ENCODE data around the gene CIRBP.

The CIRBP gene

DNA sequence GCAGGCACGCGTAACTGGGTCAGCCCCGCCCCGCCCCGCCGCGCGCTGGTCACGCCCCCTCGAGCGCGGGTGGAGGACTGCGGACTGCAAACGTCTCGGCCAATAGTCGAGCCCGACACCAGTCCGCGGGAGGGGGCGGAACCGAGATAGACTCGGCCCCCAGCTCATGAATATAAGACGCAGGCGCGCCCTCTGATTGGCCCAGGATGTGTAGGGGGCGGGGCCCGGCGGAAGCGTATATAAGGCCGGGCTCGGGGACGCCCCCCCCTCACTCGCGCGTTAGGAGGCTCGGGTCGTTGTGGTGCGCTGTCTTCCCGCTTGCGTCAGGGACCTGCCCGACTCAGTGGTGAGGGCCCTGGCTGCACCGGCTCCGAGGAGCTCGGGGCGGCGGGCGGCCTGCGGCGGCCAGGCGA lies at the start of gene CIRBP:
Gene CIRBP, plus strand, starts transcription at position 268 of the 413 bp plus-strand sequence. CDS start 1,602 bp downstream, outside the sequence.
- Histone ChIP-seq H3K4me1 (ENCODE audit: control insufficient read depth in 2 of 2, insufficient read depth in 2 of 2, low read length in 2 of 2) (peaks cover 72 to 76% of the 10 kb centered on the region in 2 donors), H3K27ac (ENCODE audit: low read depth in 2 of 2, low read length in 2 of 2) (peak within 1 kb of the TSS; percentile 95 to 96), H3K9ac (ENCODE audit: low read depth in 1 of 2, low read length in 2 of 2) (peak within 1 kb of the TSS; percentile 90 to 96), H3K4me3 (ENCODE audit: low read length in 2 of 2) (peak within 1 kb of the TSS; percentile 84 to 98), H3K27me3 (ENCODE audit: control insufficient read depth in 2 of 2, insufficient read depth in 2 of 2, low read length in 2 of 2) (no peaks in the 10 kb centered on the region), H3K9me3 (ENCODE audit: control insufficient read depth in 2 of 2, low read length in 2 of 2) (no peaks in the 10 kb centered on the region), H3K36me3 (ENCODE audit: control insufficient read depth in 2 of 2, insufficient read depth in 2 of 2, low read length in 2 of 2) (peaks cover 33 to 38% of the 10 kb centered on the region in 2 donors)

DNA sequence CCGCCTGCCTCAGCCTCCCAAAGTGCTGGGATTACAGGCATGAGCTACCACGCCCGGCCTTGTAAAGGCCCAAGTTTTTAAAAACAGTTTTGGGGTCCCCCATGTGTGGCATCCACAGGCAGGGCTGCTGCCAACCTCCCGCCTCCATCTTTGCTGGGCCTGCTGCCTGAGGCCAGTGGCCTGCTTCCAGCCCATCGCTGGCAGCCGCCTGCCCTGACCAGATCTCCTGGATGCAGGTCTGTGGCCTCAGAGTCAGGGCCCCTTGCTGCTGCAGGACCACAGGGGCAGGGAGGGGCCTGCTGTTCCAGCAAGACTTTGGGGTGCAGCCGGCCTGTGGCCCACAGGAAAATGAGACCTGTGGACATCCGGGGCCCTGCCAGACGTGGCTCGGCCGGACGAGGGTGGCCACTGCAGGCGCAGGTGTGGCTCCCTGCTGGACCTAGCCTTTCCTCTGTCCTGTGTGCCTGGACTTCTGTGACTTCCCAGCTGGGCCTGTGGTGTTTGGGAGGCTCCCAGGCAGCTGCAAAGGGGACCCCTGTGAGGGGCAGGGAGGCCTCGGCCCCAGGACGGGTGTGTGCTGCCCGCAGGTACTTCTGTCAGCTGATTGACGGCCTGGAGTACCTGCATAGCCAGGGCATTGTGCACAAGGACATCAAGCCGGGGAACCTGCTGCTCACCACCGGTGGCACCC lies 49.2 kb upstream of the CIRBP start:
- Histone ChIP-seq H3K9ac (ENCODE audit: low read depth in 1 of 2, low read length in 2 of 2) (no peak overlapping the region), H3K36me3 (ENCODE audit: control insufficient read depth in 2 of 2, insufficient read depth in 2 of 2, low read length in 2 of 2) (peaks cover 20 to 24% of the 10 kb centered on the region in 2 donors)

DNA sequence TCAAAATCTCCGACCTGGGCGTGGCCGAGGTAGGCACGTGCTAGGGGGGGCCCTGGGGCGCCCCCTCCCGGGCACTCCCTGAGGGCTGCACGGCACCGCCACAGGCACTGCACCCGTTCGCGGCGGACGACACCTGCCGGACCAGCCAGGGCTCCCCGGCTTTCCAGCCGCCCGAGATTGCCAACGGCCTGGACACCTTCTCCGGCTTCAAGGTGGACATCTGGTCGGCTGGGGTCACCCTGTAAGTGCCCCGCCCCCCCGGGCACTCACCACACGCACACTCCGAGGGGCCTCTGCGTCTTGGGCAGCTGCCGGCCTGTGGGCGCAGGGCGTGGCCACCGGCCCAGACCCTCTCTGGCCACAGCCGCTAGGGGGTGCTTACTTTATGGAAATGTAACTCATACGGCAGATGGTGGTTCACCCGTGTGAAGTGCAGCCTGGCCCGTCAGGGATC lies 48.6 kb upstream of the CIRBP start:
- no peaks in the 10 kb centered on the region for H3K27me3 ChIP-seq (ENCODE audit: control insufficient read depth in 2 of 2, insufficient read depth in 2 of 2, low read length in 2 of 2)
- no peak overlapping the region for H3K9ac ChIP-seq (ENCODE audit: low read depth in 1 of 2, low read length in 2 of 2)
- no peak overlapping the region for H3K27ac ChIP-seq (ENCODE audit: low read depth in 2 of 2, low read length in 2 of 2)
- no peaks in the 10 kb centered on the region for H3K9me3 ChIP-seq (ENCODE audit: control insufficient read depth in 2 of 2, low read length in 2 of 2)
- peaks cover 20 to 24% of the 10 kb centered on the region in 2 donors for H3K36me3 ChIP-seq (ENCODE audit: control insufficient read depth in 2 of 2, insufficient read depth in 2 of 2, low read length in 2 of 2)
- H3K4me1 ChIP-seq (ENCODE audit: control insufficient read depth in 2 of 2, insufficient read depth in 2 of 2, low read length in 2 of 2) = peaks cover 5% of the 10 kb centered on the region in 2 donors
- H3K4me3 ChIP-seq (ENCODE audit: low read length in 2 of 2) = no peak overlapping the region

More for the DNA sequence above, 49.2 kb upstream of the CIRBP start:
- no peaks in the 10 kb centered on the region for H3K27me3 ChIP-seq (ENCODE audit: control insufficient read depth in 2 of 2, insufficient read depth in 2 of 2, low read length in 2 of 2)
- no peak overlapping the region for H3K4me3 ChIP-seq (ENCODE audit: low read length in 2 of 2)
- H3K4me1 ChIP-seq (ENCODE audit: control insufficient read depth in 2 of 2, insufficient read depth in 2 of 2, low read length in 2 of 2) = peaks cover 5 to 8% of the 10 kb centered on the region in 2 donors
- H3K27ac ChIP-seq (ENCODE audit: low read depth in 2 of 2, low read length in 2 of 2) = no peak overlapping the region
- no peaks in the 10 kb centered on the region for H3K9me3 ChIP-seq (ENCODE audit: control insufficient read depth in 2 of 2, low read length in 2 of 2)

DNA sequence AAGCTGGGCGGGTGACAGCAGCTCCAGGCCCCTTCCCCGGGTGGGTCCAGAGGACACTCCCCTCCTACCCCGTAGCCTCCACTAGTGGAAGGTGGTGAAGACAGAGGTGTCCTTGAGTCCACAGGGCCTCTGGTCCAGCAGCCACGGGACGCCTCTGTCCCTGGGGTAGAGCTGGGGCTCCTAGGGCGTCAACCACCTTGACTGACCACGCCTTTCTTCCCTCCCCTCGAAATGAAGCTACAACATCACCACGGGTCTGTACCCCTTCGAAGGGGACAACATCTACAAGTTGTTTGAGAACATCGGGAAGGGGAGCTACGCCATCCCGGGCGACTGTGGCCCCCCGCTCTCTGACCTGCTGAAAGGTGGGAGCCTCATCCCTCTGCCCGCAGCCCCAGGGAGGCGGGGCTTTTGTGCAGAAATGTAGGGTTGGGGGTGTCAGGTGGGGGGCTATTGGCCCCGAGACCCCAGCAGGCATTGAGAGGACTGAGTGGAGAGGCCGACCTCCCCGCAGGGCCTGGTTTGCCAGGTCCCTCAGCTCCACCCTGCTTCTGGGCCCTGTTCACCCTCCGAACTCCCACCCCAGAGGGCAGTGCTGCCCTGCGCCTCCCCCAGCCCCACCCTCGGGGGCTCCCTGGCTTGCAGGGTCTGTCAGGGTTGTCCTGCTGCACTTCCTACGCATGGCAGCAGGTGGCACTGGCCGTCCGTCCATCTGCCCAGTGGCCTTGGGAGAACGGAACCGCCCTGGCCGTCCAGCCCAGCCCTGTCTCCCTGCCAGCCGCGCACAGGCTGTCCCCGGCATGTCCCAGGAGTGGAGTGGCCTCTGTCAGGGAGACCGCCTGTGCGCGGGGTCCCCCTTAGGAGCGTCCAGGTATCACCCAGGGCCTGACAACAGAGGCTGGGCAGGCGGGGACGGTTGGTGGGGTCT lies 47.9 kb upstream of the CIRBP start:
- H3K9ac ChIP-seq (ENCODE audit: low read depth in 1 of 2, low read length in 2 of 2) = no peak overlapping the region
- H3K36me3 ChIP-seq (ENCODE audit: control insufficient read depth in 2 of 2, insufficient read depth in 2 of 2, low read length in 2 of 2) = peaks cover 20 to 29% of the 10 kb centered on the region in 2 donors
- peaks cover 3 to 5% of the 10 kb centered on the region in 2 donors for H3K4me1 ChIP-seq (ENCODE audit: control insufficient read depth in 2 of 2, insufficient read depth in 2 of 2, low read length in 2 of 2)
- no peak overlapping the region for H3K4me3 ChIP-seq (ENCODE audit: low read length in 2 of 2)
- H3K27me3 ChIP-seq (ENCODE audit: control insufficient read depth in 2 of 2, insufficient read depth in 2 of 2, low read length in 2 of 2) = no peaks in the 10 kb centered on the region
- H3K27ac ChIP-seq (ENCODE audit: low read depth in 2 of 2, low read length in 2 of 2) = no peak overlapping the region
- no peaks in the 10 kb centered on the region for H3K9me3 ChIP-seq (ENCODE audit: control insufficient read depth in 2 of 2, low read length in 2 of 2)

DNA sequence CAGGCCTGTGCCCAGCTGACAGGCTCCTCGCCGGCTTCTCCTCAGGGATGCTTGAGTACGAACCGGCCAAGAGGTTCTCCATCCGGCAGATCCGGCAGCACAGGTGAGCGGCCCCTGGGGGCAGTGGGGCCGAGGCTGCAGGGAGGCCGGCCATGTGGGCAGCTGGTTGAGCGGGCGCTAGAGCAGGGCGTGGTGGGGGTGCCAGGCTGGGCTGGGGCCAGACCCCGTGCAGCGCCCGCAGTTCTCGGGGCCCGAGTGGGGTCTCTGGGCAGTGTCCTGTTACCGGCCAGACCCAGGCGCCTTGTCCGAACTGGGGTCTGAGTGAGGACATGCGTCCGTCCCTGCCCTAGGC lies 47.3 kb upstream of the CIRBP start:
- no peak overlapping the region for H3K27ac ChIP-seq (ENCODE audit: low read depth in 2 of 2, low read length in 2 of 2)
- no peak overlapping the region for H3K9ac ChIP-seq (ENCODE audit: low read depth in 1 of 2, low read length in 2 of 2)
- H3K36me3 ChIP-seq (ENCODE audit: control insufficient read depth in 2 of 2, insufficient read depth in 2 of 2, low read length in 2 of 2) = peaks cover 20 to 29% of the 10 kb centered on the region in 2 donors

DNA sequence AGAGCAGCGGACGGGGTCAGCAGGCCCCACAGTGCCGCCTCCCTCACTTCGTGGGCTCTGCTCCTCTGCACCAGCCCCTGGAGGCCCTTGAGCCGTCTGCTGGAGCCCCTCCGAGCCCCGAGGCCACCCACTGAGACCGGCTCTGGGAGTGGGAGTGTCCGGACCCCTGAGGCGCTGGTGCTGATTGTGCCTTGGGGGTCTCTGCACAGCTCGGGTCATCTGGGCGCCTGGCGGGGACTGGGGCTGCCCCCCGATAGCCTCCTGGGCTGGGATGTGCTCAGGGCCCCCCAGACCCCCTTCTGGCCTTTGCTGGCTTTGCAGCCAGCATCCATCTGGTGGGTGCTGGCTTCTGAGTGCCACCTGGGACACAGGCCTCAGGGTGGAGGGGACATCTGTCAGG lies 46.7 kb upstream of the CIRBP start:
- peaks cover 20 to 29% of the 10 kb centered on the region in 2 donors for H3K36me3 ChIP-seq (ENCODE audit: control insufficient read depth in 2 of 2, insufficient read depth in 2 of 2, low read length in 2 of 2)

More for the DNA sequence above, 47.3 kb upstream of the CIRBP start:
- H3K9me3 ChIP-seq (ENCODE audit: control insufficient read depth in 2 of 2, low read length in 2 of 2) = no peaks in the 10 kb centered on the region
- peaks cover 3 to 5% of the 10 kb centered on the region in 2 donors for H3K4me1 ChIP-seq (ENCODE audit: control insufficient read depth in 2 of 2, insufficient read depth in 2 of 2, low read length in 2 of 2)
- no peak overlapping the region for H3K4me3 ChIP-seq (ENCODE audit: low read length in 2 of 2)
- H3K27me3 ChIP-seq (ENCODE audit: control insufficient read depth in 2 of 2, insufficient read depth in 2 of 2, low read length in 2 of 2) = no peaks in the 10 kb centered on the region

DNA sequence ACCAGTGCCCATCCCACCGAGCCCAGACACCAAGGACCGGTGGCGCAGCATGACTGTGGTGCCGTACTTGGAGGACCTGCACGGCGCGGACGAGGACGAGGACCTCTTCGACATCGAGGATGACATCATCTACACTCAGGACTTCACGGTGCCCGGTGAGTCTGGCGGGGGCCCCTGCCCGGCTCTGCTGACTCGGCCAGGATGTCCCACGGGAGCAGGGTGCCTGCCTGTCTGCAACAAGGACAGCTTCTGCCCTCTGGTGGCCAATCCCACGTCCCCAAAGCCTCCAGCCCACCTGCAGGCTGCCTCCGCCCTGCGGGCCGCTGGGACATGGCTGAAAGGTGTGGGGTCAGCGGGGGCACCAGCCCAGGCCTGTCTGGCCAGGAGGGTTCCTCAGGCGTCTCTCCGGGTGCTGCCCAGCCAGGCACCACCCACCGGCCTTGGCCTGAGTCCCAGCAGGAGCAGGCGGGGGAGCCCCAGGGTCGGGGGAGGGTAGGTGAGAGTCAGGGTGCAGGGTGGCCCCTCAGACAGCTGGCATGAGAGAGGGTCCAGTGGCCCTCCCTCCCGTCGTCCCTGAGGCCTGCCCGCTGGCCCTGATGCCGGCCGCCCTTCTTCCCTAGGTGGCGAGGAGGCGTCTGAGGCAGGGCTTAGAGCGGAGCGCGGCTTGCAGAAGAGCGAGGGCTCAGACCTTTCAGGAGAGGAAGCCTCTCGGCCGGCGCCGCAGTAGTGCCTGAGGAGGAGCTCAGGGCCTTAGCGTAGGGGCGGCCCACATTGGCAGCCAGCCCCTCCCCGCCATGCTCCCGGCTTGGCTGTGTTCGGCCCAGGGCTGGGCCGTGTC lies 45.9 kb upstream of the CIRBP start:
- peaks cover 0 to 2% of the 10 kb centered on the region in 2 donors for H3K4me1 ChIP-seq (ENCODE audit: control insufficient read depth in 2 of 2, insufficient read depth in 2 of 2, low read length in 2 of 2)
- H3K36me3 ChIP-seq (ENCODE audit: control insufficient read depth in 2 of 2, insufficient read depth in 2 of 2, low read length in 2 of 2) = peaks cover 20 to 29% of the 10 kb centered on the region in 2 donors
- H3K9me3 ChIP-seq (ENCODE audit: control insufficient read depth in 2 of 2, low read length in 2 of 2) = no peaks in the 10 kb centered on the region
- no peaks in the 10 kb centered on the region for H3K27me3 ChIP-seq (ENCODE audit: control insufficient read depth in 2 of 2, insufficient read depth in 2 of 2, low read length in 2 of 2)
- H3K9ac ChIP-seq (ENCODE audit: low read depth in 1 of 2, low read length in 2 of 2) = no peak overlapping the region
- no peak overlapping the region for H3K27ac ChIP-seq (ENCODE audit: low read depth in 2 of 2, low read length in 2 of 2)
- no peak overlapping the region for H3K4me3 ChIP-seq (ENCODE audit: low read length in 2 of 2)

More for the DNA sequence above, 46.7 kb upstream of the CIRBP start:
- no peak overlapping the region for H3K4me3 ChIP-seq (ENCODE audit: low read length in 2 of 2)
- H3K27ac ChIP-seq (ENCODE audit: low read depth in 2 of 2, low read length in 2 of 2) = no peak overlapping the region
- no peaks in the 10 kb centered on the region for H3K27me3 ChIP-seq (ENCODE audit: control insufficient read depth in 2 of 2, insufficient read depth in 2 of 2, low read length in 2 of 2)
- no peaks in the 10 kb centered on the region for H3K9me3 ChIP-seq (ENCODE audit: control insufficient read depth in 2 of 2, low read length in 2 of 2)
- H3K4me1 ChIP-seq (ENCODE audit: control insufficient read depth in 2 of 2, insufficient read depth in 2 of 2, low read length in 2 of 2) = peaks cover 3 to 5% of the 10 kb centered on the region in 2 donors
- H3K9ac ChIP-seq (ENCODE audit: low read depth in 1 of 2, low read length in 2 of 2) = no peak overlapping the region

DNA sequence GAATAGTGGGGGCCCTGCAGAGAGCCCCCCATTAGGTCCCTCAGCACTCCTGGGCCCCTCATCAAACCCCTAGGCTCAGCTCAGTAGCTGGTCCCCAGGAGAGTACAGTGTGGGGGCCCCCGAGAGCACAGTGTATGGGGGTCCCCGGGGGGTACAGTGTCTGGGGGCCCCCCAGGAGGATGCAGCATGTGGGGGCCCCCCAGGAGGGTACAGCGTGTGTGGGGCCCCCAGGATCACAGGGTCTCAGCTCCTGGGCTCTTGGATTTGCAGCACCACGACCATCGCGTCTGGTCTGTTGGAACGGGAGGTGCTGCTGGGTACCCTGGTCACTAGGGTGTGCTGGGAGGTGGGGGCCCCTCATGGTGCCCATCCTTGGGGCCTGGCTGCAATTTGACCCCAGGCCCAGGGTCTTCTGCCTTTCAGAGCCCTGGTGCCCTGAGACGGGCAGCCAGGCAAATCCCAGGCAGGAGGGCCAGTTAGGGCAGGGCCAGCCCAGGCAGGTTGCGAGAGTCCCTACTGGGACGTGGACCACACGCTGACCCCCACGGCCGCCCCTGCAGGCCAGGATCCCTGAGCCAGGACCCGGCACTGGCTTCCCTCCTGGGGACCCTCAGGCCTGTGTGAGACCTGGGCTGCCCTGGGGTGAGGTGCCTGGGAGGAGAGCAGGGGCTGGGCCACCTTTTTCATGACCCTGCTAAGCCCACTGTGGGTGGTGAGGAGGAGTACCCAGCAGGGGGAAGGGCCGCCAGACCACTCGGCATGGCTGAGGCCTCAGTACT lies 44.9 kb upstream of the CIRBP start:
- H3K4me3 ChIP-seq (ENCODE audit: low read length in 2 of 2) = no peak overlapping the region
- H3K27me3 ChIP-seq (ENCODE audit: control insufficient read depth in 2 of 2, insufficient read depth in 2 of 2, low read length in 2 of 2) = no peaks in the 10 kb centered on the region
- H3K9ac ChIP-seq (ENCODE audit: low read depth in 1 of 2, low read length in 2 of 2) = no peak overlapping the region
- H3K4me1 ChIP-seq (ENCODE audit: control insufficient read depth in 2 of 2, insufficient read depth in 2 of 2, low read length in 2 of 2) = no peaks in the 10 kb centered on the region
- no peak overlapping the region for H3K27ac ChIP-seq (ENCODE audit: low read depth in 2 of 2, low read length in 2 of 2)
- H3K9me3 ChIP-seq (ENCODE audit: control insufficient read depth in 2 of 2, low read length in 2 of 2) = no peaks in the 10 kb centered on the region
- H3K36me3 ChIP-seq (ENCODE audit: control insufficient read depth in 2 of 2, insufficient read depth in 2 of 2, low read length in 2 of 2) = peaks cover 20 to 29% of the 10 kb centered on the region in 2 donors

DNA sequence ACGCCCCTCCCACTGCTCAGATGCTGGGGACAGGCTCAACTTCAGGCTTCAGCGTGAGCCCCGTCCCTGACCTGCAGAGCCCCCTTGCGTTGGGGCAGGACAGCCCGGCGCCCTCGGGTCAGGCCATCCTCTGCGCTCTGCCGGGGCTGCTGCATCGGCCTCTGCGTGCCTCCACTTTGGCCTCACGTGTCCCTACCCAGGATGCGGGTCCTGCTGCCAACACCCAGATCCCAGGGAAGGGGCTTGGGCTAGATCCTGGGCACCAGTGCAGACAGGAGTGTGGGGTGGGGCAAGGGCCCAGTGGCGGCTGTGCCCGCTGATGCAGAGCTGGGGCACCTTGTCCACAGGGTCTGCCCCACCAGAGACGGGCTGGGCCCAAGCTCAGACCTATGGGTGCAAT lies 44.3 kb upstream of the CIRBP start:
- Histone ChIP-seq H3K9me3 (ENCODE audit: control insufficient read depth in 2 of 2, low read length in 2 of 2) (no peaks in the 10 kb centered on the region), H3K4me1 (ENCODE audit: control insufficient read depth in 2 of 2, insufficient read depth in 2 of 2, low read length in 2 of 2) (no peaks in the 10 kb centered on the region), H3K27ac (ENCODE audit: low read depth in 2 of 2, low read length in 2 of 2) (no peak overlapping the region), H3K9ac (ENCODE audit: low read depth in 1 of 2, low read length in 2 of 2) (no peak overlapping the region), H3K36me3 (ENCODE audit: control insufficient read depth in 2 of 2, insufficient read depth in 2 of 2, low read length in 2 of 2) (peaks cover 20 to 29% of the 10 kb centered on the region in 2 donors), H3K27me3 (ENCODE audit: control insufficient read depth in 2 of 2, insufficient read depth in 2 of 2, low read length in 2 of 2) (no peaks in the 10 kb centered on the region), H3K4me3 (ENCODE audit: low read length in 2 of 2) (no peak overlapping the region)
